Measurements from ENCODE around the gene GFM2.

The GFM2 gene

GRCh38 chr5:74766418-74766848 is 484 bp downstream of the GFM2 start:
- DNase-seq (ENCODE audit: low read depth in 1 of 2, low spot score in 1 of 2), result peak; percentile 2 to 30
- Histone ChIP-seq H3K27ac (replicated peaks) (peak overlapping the region; percentile 89), H3K27me3 (ENCODE audit: insufficient read depth, poor library complexity, severe bottlenecking) (no peaks in the 10 kb centered on the region), H3K4me3 (replicated peaks; ENCODE audit: insufficient read depth, low read length) (peak overlapping the region; percentile 74)
- TF ChIP-seq SPI1 (IDR thresholded peaks at IDR 0.05; ENCODE audit: borderline replicate concordance, low read depth) (no peak), GABPA (IDR thresholded peaks at IDR 0.05; ENCODE audit: low read depth) (no peak), REST (IDR thresholded peaks at IDR 0.05; ENCODE audit: insufficient replicate concordance, low read depth) (no peak), CTCF (IDR thresholded peaks at IDR 0.05; ENCODE audit: insufficient read depth, low read length) (no peak), POLR2AphosphoS5 (IDR thresholded peaks at IDR 0.05; ENCODE audit: low read depth) (no peak)

GRCh38 chr5:74765929-74766328 is 988 bp downstream of the GFM2 start:
- H3K27ac ChIP-seq (replicated peaks), result no peak overlapping the region
- DNase-seq (ENCODE audit: low read depth in 1 of 2, low spot score in 1 of 2), result no peak
- TF ChIP-seq REST (IDR thresholded peaks at IDR 0.05; ENCODE audit: insufficient replicate concordance, low read depth), result no peak
- TF ChIP-seq CTCF (IDR thresholded peaks at IDR 0.05; ENCODE audit: insufficient read depth, low read length), result no peak
- no peak for TF ChIP-seq POLR2AphosphoS5 (IDR thresholded peaks at IDR 0.05; ENCODE audit: low read depth)
- peak overlapping the region; percentile 74 for H3K4me3 ChIP-seq (replicated peaks; ENCODE audit: insufficient read depth, low read length)
- no peaks in the 10 kb centered on the region for H3K27me3 ChIP-seq (ENCODE audit: insufficient read depth, poor library complexity, severe bottlenecking)

- H3K4me3 ChIP-seq (replicated peaks; ENCODE audit: insufficient read depth, low read length), result no peak overlapping the region
- TF ChIP-seq SPI1 (IDR thresholded peaks at IDR 0.05; ENCODE audit: borderline replicate concordance, low read depth), result no peak
- no peak for TF ChIP-seq GABPA (IDR thresholded peaks at IDR 0.05; ENCODE audit: low read depth)
- H3K27ac ChIP-seq (replicated peaks), result no peak overlapping the region
- no peak for DNase-seq (ENCODE audit: low read depth in 1 of 2, low spot score in 1 of 2)
- H3K27me3 ChIP-seq (ENCODE audit: insufficient read depth, poor library complexity, severe bottlenecking), result no peaks in the 10 kb centered on the region
Observed at GRCh38 chr5:74765201-74765600, 1.7 kb downstream of the GFM2 start.

GRCh38 chr5:74763504-74763903 is 3.4 kb downstream of the GFM2 start:
- no peak for DNase-seq (ENCODE audit: low read depth in 1 of 2, low spot score in 1 of 2)
- Histone ChIP-seq H3K27me3 (ENCODE audit: insufficient read depth, poor library complexity, severe bottlenecking) (no peaks in the 10 kb centered on the region), H3K4me3 (replicated peaks; ENCODE audit: insufficient read depth, low read length) (no peak overlapping the region), H3K27ac (replicated peaks) (no peak overlapping the region)
- TF ChIP-seq CTCF (IDR thresholded peaks at IDR 0.05; ENCODE audit: insufficient read depth, low read length), result no peak
- no peak for TF ChIP-seq POLR2AphosphoS5 (IDR thresholded peaks at IDR 0.05; ENCODE audit: low read depth)
- no peak for TF ChIP-seq SPI1 (IDR thresholded peaks at IDR 0.05; ENCODE audit: borderline replicate concordance, low read depth)
- TF ChIP-seq GABPA (IDR thresholded peaks at IDR 0.05; ENCODE audit: low read depth), result no peak
- TF ChIP-seq REST (IDR thresholded peaks at IDR 0.05; ENCODE audit: insufficient replicate concordance, low read depth), result no peak
